ENCODE results near the gene RTTN.

The RTTN gene

GRCh38 chr18:69954719-69955480, 250.6 kb downstream of the RTTN start:
- no peak overlapping the region for H3K4me2 ChIP-seq (ENCODE audit: low read depth, low read length, poor library complexity, severe bottlenecking)
- no peaks in the 10 kb centered on the region for H3K9me2 ChIP-seq (replicated peaks; ENCODE audit: low read depth, low read length)
- H3K27me3 ChIP-seq (ENCODE audit: insufficient read depth, low read length, poor library complexity, severe bottlenecking), result no peaks in the 10 kb centered on the region
- no peaks in the 10 kb centered on the region for H4K20me1 ChIP-seq (ENCODE audit: insufficient read depth, low read length, poor library complexity, severe bottlenecking)
- no peak overlapping the region for H3K9ac ChIP-seq (ENCODE audit: low read depth, low read length, poor library complexity, severe bottlenecking)
- H3K79me2 ChIP-seq (ENCODE audit: insufficient read depth, low read length), result no peaks in the 10 kb centered on the region
- H3K4me3 ChIP-seq (ENCODE audit: low read length, poor library complexity, severe bottlenecking), result no peak overlapping the region
- H3K9me3 ChIP-seq (ENCODE audit: insufficient read depth, low read depth, low read length), result no peaks in the 10 kb centered on the region
- TF ChIP-seq CTCF (conservative IDR thresholded peaks at IDR 0.05; ENCODE audit: low read length) (no peak), EZH2phosphoT487 (IDR thresholded peaks at IDR 0.05; ENCODE audit: borderline replicate concordance) (no peak)
- H3K36me3 ChIP-seq (ENCODE audit: insufficient read depth, low read length), result no peaks in the 10 kb centered on the region
- H2AFZ ChIP-seq (ENCODE audit: low read length), result no peak overlapping the region
- peaks cover 11% of the 10 kb centered on the region for H3K4me1 ChIP-seq (ENCODE audit: insufficient read depth, low read length, poor library complexity, severe bottlenecking)
- H3F3A ChIP-seq (ENCODE audit: low read depth), result no peaks in the 10 kb centered on the region

- Histone ChIP-seq H3K4me1 (ENCODE audit: insufficient read depth, low read length, poor library complexity, severe bottlenecking) (peaks cover 16% of the 10 kb centered on the region), H3K4me2 (ENCODE audit: low read depth, low read length, poor library complexity, severe bottlenecking) (no peak overlapping the region), H3K79me2 (ENCODE audit: insufficient read depth, low read length) (no peaks in the 10 kb centered on the region), H3K9me2 (replicated peaks; ENCODE audit: low read depth, low read length) (no peaks in the 10 kb centered on the region), H3K4me3 (ENCODE audit: low read length, poor library complexity, severe bottlenecking) (no peak overlapping the region), H3F3A (ENCODE audit: low read depth) (no peaks in the 10 kb centered on the region), H3K9me3 (ENCODE audit: insufficient read depth, low read depth, low read length) (no peaks in the 10 kb centered on the region), H3K9ac (ENCODE audit: low read depth, low read length, poor library complexity, severe bottlenecking) (no peak overlapping the region), H3K36me3 (ENCODE audit: insufficient read depth, low read length) (no peaks in the 10 kb centered on the region), H4K20me1 (ENCODE audit: insufficient read depth, low read length, poor library complexity, severe bottlenecking) (no peaks in the 10 kb centered on the region), H2AFZ (ENCODE audit: low read length) (no peak overlapping the region), H3K27me3 (ENCODE audit: insufficient read depth, low read length, poor library complexity, severe bottlenecking) (no peaks in the 10 kb centered on the region)
- TF ChIP-seq EZH2phosphoT487 (IDR thresholded peaks at IDR 0.05; ENCODE audit: borderline replicate concordance), result no peak
- no peak for TF ChIP-seq CTCF (conservative IDR thresholded peaks at IDR 0.05; ENCODE audit: low read length)
Observed at GRCh38 chr18:69953191-69953590, 252.3 kb downstream of the RTTN start.
